ENCODE measurements around the gene SLC22A5. TPM values are rescaled to one million over a fixed set of nuclear protein-coding genes. Genes with fewer than 3 reads are reported as not detected.

The SLC22A5 gene
- total and polyA plus RNA-seq, 9 of the 15 experiments (the other 6 are each of a cell fraction or from before 2014, with no cell fraction given): 3.0 to 16.6 (median 8.3) TPM

DNA sequence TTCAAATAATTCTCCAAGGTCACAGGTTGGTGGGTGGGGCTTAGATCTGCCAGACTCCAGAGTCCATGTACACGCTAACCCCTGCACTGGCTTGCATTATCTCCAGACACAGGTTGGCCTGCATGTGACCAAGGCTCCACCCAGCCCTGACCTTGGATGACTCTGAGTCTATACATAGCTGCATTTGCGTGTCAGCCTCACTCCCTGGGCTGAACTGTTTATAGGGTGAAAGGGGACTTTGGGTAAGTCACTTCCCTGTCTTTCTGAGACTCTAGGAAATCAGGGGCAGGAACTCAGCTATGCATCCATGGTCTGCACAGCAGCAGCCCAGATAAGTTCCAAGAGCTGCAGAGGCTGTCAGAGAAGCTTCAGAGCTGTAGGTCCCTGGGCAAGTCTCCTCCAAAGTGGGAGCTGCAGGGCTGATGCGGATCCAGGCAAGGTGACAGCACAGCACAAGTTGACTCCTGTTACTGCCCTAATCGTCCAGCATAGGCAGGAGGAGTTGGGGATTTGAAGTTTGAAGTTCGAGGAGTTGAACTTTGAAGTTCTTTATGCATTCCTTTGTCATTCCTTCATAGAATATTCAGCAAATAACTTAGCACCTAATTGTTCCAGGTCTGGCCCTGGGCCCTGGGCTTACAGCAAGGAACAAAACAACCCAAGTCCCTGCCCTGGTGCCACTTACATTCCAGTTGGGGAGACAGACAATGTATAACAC, 53.4 kb downstream of the SLC22A5 start (continued):
- TF ChIP-seq HDAC2 (IDR thresholded peaks at IDR 0.05) (peak; percentile 71), ZNF175 (CRISPR knock-in tag; IDR thresholded peaks at IDR 0.05; ENCODE audit: low read depth) (peak; percentile 75; the same call in 1 of the 2 replicates), POLR2AphosphoS2 (IDR thresholded peaks at IDR 0.05; ENCODE audit: low read length) (peak; percentile 46; the same call in 1 of the 2 replicates), TEAD1 (CRISPR knock-in tag; IDR thresholded peaks at IDR 0.05) (peak in 1 of 2 experiments; percentile 60; a peak in 1 of 4 replicates), MTA2 (IDR thresholded peaks at IDR 0.05; ENCODE audit: low read depth) (peak; percentile 88), ZNF24 (IDR thresholded peaks at IDR 0.05) (peak; percentile 28; the same call in 1 of the 2 replicates), SMARCC2 (IDR thresholded peaks at IDR 0.05; ENCODE audit: low read depth) (peak; percentile 78), CC2D1A (IDR thresholded peaks at IDR 0.05) (no peak; the same call in 1 of the 2 replicates), PPARD (CRISPR knock-in tag; IDR thresholded peaks at IDR 0.05) (no peak), ZNF217 (CRISPR knock-in tag; IDR thresholded peaks at IDR 0.05) (no peak), ZC3H8 (IDR thresholded peaks at IDR 0.05) (no peak), NCOR1 (IDR thresholded peaks at IDR 0.05) (peak; percentile 100), ZFP1 (CRISPR knock-in tag; IDR thresholded peaks at IDR 0.05) (no peak), CCNT2 (IDR thresholded peaks at IDR 0.05; ENCODE audit: borderline replicate concordance, extremely low read depth, insufficient read length, low read depth, low read length) (peak; percentile 93), ZNF146 (CRISPR knock-in tag; IDR thresholded peaks at IDR 0.05; ENCODE audit: unreplicated experiment) (no peak), SRSF1 (IDR thresholded peaks at IDR 0.05; ENCODE audit: low read depth, low read length) (no peak), ELF2 (CRISPR knock-in tag; IDR thresholded peaks at IDR 0.05) (no peak), MECOM (CRISPR knock-in tag; IDR thresholded peaks at IDR 0.05) (no peak), MEF2A (IDR thresholded peaks at IDR 0.05; ENCODE audit: control insufficient read depth, low read depth, low read length) (peak; percentile 98), ZBED1 (IDR thresholded peaks at IDR 0.05) (0 out of 2 replicates have a peak, but pooled peaks have one; percentile 65)
- TF ChIP-seq, protein P1, sequence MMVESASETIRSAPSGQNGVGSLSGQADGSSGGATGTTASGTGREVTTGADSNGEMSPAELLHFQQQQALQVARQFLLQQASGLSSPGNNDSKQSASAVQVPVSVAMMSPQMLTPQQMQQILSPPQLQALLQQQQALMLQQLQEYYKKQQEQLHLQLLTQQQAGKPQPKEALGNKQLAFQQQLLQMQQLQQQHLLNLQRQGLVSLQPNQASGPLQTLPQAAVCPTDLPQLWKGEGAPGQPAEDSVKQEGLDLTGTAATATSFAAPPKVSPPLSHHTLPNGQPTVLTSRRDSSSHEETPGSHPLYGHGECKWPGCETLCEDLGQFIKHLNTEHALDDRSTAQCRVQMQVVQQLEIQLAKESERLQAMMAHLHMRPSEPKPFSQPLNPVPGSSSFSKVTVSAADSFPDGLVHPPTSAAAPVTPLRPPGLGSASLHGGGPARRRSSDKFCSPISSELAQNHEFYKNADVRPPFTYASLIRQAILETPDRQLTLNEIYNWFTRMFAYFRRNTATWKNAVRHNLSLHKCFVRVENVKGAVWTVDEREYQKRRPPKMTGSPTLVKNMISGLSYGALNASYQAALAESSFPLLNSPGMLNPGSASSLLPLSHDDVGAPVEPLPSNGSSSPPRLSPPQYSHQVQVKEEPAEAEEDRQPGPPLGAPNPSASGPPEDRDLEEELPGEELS (CRISPR knock-in tag; IDR thresholded peaks at IDR 0.05; ENCODE audit: borderline replicate concordance): no peak
- TF ChIP-seq, protein P2, sequence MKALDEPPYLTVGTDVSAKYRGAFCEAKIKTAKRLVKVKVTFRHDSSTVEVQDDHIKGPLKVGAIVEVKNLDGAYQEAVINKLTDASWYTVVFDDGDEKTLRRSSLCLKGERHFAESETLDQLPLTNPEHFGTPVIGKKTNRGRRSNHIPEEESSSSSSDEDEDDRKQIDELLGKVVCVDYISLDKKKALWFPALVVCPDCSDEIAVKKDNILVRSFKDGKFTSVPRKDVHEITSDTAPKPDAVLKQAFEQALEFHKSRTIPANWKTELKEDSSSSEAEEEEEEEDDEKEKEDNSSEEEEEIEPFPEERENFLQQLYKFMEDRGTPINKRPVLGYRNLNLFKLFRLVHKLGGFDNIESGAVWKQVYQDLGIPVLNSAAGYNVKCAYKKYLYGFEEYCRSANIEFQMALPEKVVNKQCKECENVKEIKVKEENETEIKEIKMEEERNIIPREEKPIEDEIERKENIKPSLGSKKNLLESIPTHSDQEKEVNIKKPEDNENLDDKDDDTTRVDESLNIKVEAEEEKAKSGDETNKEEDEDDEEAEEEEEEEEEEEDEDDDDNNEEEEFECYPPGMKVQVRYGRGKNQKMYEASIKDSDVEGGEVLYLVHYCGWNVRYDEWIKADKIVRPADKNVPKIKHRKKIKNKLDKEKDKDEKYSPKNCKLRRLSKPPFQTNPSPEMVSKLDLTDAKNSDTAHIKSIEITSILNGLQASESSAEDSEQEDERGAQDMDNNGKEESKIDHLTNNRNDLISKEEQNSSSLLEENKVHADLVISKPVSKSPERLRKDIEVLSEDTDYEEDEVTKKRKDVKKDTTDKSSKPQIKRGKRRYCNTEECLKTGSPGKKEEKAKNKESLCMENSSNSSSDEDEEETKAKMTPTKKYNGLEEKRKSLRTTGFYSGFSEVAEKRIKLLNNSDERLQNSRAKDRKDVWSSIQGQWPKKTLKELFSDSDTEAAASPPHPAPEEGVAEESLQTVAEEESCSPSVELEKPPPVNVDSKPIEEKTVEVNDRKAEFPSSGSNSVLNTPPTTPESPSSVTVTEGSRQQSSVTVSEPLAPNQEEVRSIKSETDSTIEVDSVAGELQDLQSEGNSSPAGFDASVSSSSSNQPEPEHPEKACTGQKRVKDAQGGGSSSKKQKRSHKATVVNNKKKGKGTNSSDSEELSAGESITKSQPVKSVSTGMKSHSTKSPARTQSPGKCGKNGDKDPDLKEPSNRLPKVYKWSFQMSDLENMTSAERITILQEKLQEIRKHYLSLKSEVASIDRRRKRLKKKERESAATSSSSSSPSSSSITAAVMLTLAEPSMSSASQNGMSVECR (CRISPR knock-in tag; IDR thresholded peaks at IDR 0.05): 0 out of 2 replicates have a peak, but pooled peaks have one; percentile 57
